ENCODE data around the gene ARHGAP15.

- TF ChIP-seq MAX (IDR thresholded peaks at IDR 0.05) (no peak), CTCF (IDR thresholded peaks at IDR 0.05 in 2 of 3, conservative IDR thresholded peaks at IDR 0.05 in 1 of 3; ENCODE audit: borderline replicate concordance in 1 of 3, insufficient read depth in 1 of 3, low read depth in 2 of 3, low read length in 2 of 3) (no peak), POLR2AphosphoS5 (IDR thresholded peaks at IDR 0.05; ENCODE audit: low read depth, low read length) (no peak), EGR1 (IDR thresholded peaks at IDR 0.05; ENCODE audit: low read depth) (no peak), CEBPB (IDR thresholded peaks at IDR 0.05; ENCODE audit: low read depth) (no peak), EZH2 (IDR thresholded peaks at IDR 0.05) (no peak), POLR2A (IDR thresholded peaks at IDR 0.05; ENCODE audit: borderline replicate concordance, extremely low read depth, insufficient read depth, insufficient read length) (no peak), REST (IDR thresholded peaks at IDR 0.05; ENCODE audit: low read depth) (no peak)
These were observed 23.0 kb downstream of the ARHGAP15 start for GRCh38 chr2:143152219-143152618.
